Measurements from ENCODE around the gene LMF1.

DNA sequence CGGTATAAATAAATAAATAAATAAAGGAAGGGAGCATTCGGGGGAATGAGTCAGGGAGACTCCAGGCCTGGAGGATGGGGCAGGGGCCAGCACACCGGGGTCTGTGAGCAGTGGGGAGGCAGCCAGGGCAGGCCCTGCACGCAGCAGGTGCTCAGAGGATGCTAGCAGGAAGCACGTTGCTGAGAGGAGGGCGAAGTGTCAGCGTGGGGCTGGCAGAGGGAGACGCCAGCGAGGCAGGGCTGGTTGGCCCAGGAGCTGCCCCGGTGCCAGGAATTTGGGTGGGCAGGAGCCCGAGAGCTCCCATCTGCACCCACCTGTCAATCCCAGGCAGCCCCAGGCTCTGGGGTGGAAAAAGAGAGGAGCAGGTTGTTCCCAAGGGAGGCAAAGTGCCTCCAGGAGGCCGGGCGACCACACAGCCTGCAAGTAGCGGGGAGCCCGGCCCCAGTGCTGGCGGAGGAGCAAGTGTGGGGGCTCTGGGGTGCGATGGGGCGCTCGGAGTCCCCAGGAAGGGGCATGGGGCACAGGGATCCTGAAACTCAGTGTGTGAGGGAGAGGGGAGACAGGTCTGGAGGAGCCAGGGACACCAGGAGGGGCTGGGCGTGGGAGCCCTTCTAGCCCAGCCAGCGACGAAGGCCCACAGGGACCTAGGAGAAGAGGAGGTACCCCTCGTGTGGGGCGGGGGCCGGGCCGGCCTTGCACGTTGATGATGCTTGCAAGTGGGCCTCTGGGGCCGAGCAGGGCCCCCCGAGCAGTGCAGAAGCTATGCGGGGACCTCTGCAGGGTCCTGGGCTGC is 38.8 kb upstream of the LMF1 start:
- no peak for TF ChIP-seq POLR2A (IDR thresholded peaks at IDR 0.05)
- TF ChIP-seq, protein P1, sequence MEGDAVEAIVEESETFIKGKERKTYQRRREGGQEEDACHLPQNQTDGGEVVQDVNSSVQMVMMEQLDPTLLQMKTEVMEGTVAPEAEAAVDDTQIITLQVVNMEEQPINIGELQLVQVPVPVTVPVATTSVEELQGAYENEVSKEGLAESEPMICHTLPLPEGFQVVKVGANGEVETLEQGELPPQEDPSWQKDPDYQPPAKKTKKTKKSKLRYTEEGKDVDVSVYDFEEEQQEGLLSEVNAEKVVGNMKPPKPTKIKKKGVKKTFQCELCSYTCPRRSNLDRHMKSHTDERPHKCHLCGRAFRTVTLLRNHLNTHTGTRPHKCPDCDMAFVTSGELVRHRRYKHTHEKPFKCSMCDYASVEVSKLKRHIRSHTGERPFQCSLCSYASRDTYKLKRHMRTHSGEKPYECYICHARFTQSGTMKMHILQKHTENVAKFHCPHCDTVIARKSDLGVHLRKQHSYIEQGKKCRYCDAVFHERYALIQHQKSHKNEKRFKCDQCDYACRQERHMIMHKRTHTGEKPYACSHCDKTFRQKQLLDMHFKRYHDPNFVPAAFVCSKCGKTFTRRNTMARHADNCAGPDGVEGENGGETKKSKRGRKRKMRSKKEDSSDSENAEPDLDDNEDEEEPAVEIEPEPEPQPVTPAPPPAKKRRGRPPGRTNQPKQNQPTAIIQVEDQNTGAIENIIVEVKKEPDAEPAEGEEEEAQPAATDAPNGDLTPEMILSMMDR (IDR thresholded peaks at IDR 0.05) = no peak
